Ovary (tissue), 9 donors: ENCODE data around the gene TRPM3. TPM values are rescaled to one million over a fixed set of nuclear protein-coding genes. Genes with fewer than 3 reads are reported as not detected.

ENCODE experiments used
- DNase-seq, 5 donors: peaks; one replicate each; pipeline ENCODE4 v3.0.0-alpha.2; 2019 to 2020
- H3K27ac ChIP-seq, 2 donors: fragments of 200-600 bp; one replicate each; pipeline versions ENCODE4 v1.5.1 to v1.8.0; 2019 to 2022
- H3K27me3 ChIP-seq: fragments of 200-600 bp; one replicate; pipeline ENCODE4 v1.8.0; 2022
- H3K36me3 ChIP-seq: fragments of 200-600 bp; sonication (generic); one replicate; pipeline ENCODE4 v1.5.1; 2019
- H3K4me1 ChIP-seq: one replicate; pipeline ENCODE4 v1.8.1; 2013; ENCODE audit warnings: mild to moderate bottlenecking, moderate library complexity; ENCODE audit not compliant: insufficient read depth
- H3K4me3 ChIP-seq: fragments of 200-600 bp; sonication (generic); one replicate; pipeline ENCODE4 v1.5.1; 2017
- H3K9me3 ChIP-seq, 2 donors: fragments of 200-600 bp in 1 of 2; sonication (generic) in 1 of 2; one replicate each; pipeline versions ENCODE4 v1.5.1 to v1.8.1; 2013 to 2019; ENCODE audit warnings: mild to moderate bottlenecking in 1 of 2, moderate library complexity in 1 of 2
- CTCF ChIP-seq, 3 donors: fragments of 450-650 bp in 2 of 3; fragments of 200-600 bp in 1 of 3; IDR thresholded peaks; one replicate each; pipeline versions ENCODE4 v1.5.1 to v1.8.0; 2016 to 2022; ENCODE audit warnings: antibody characterized with exemption in 3 of 3, mild to moderate bottlenecking in 1 of 3
- EP300 ChIP-seq: sonication (generic); formaldehyde crosslinking; IDR thresholded peaks from one replicate; pipeline ENCODE4 v1.6.1; 2017; ENCODE audit warnings: antibody characterized with exemption
- POLR2A ChIP-seq: fragments of 450-650 bp; IDR thresholded peaks from one replicate; pipeline ENCODE4 v1.6.1; 2017; ENCODE audit warnings: antibody characterized with exemption, mild to moderate bottlenecking, moderate library complexity
- WGBS, 3 donors: extraction: QIAGEN DNeasy Blood & Tissue Kit in 1 of 3; methylation state at CpG; one replicate each; pipeline versions ENCODE4 v1.1.5 to v1.1.7; 2013 to 2017; 5-methylcytosine and 5-hydroxymethylcytosine counted together
- intact Hi-C, 4 donors: fragments of 100-400 bp; cut with DNase I; formaldehyde crosslinking; loops; one replicate each; pipeline versions ENCODE4 v1.11.0 to v1.15.1; 2022 to 2023
- polyA plus RNA-seq, 2 donors: library from polyadenylated mRNA; stranded (reverse); fragments of 200-250 nt in 1 of 2; fragments of 350-450 nt in 1 of 2; fragmentation: Illumina TruSeq in 1 of 2; extraction: RNeasy Lipid Tissue Mini Kit (QIAGEN cat#74804) in 1 of 2; gene quantifications; one replicate each; pipeline ENCODE4 v1.2.3, GENCODE V29; 2013 to 2014
- total RNA-seq, 7 donors: library from RNA; depleted of rRNA in 2 of 7; stranded (reverse); fragments of >200 nt in 2 of 7; fragmentation: NEBNext Ultra II Directional in 3 of 7; extraction: Animal tissue kit (Norgen Biotek cat#: 25700) in 3 of 7; gene quantifications; one replicate each; pipeline versions ENCODE4 v1.1.0 to v1.2.4, GENCODE V29; 2016 to 2023
- donor health status: DM: no; HTN: no; CAD: no; lungs with moderate emphysema.
- donor health status: DM: no; HTN: no; CAD: no.
- donor health status: Bipolar disorder and iron deficiency.
- donor health status: DM: yes; HTN: yes; CAD: no.
- donor health status: DM: no; HTN: no; CAD: no.
- donor health status: DM: yes; HTN: yes; CAD: no.

The TRPM3 gene
- total and polyA plus RNA-seq, 9 donors = 0.80 to 18.5 (median 4.6) TPM

- intact Hi-C loops = loop anchor here in 1 of 4 donors (5.0 kb wide), 1 partner anchor 172 kb away; no protein-coding TSS in a partner anchor
- H3K9me3 ChIP-seq = no peaks in the 10 kb centered on the region
- no peak overlapping the region for H3K4me3 ChIP-seq
- H3K4me1 ChIP-seq = peaks cover 6% of the 10 kb centered on the region
- WGBS, 3 donors = 21 to 41% (median 22%) methylated on average over 7 of the region's 7 CpGs
- H3K27me3 ChIP-seq = no peaks in the 10 kb centered on the region
- TF ChIP-seq CTCF (IDR thresholded peaks at IDR 0.05) = no peak
- no peak for TF ChIP-seq EP300
- no peak for TF ChIP-seq POLR2A
- no peak overlapping the region for H3K27ac ChIP-seq
- H3K36me3 ChIP-seq = no peaks in the 10 kb centered on the region
- peak in 1 of 5 donors; percentile 68 for DNase-seq
Observed at GRCh38 chr9:70589571-70590314, 531.7 kb downstream of the TRPM3 start.

- Histone ChIP-seq H3K36me3 (no peaks in the 10 kb centered on the region), H3K27ac (no peak overlapping the region), H3K4me1 (peaks cover 6% of the 10 kb centered on the region), H3K4me3 (no peak overlapping the region), H3K27me3 (no peaks in the 10 kb centered on the region), H3K9me3 (no peaks in the 10 kb centered on the region)
- no peak for DNase-seq
- no peak for TF ChIP-seq CTCF (IDR thresholded peaks at IDR 0.05)
- no peak for TF ChIP-seq POLR2A
- TF ChIP-seq EP300 = no peak
- intact Hi-C loops = loop anchor here in 1 of 4 donors (5.0 kb wide), 1 partner anchor 172 kb away; no protein-coding TSS in a partner anchor
- 80 to 87% (median 87%) methylated on average over 4 of the region's 4 CpGs for WGBS, 3 donors
Observed at GRCh38 chr9:70588999-70589398, 532.4 kb downstream of the TRPM3 start.

GRCh38 chr9:70588381-70588780, 533.0 kb downstream of the TRPM3 start:
- intact Hi-C loops = loop anchor here in 1 of 4 donors (5.0 kb wide), 1 partner anchor 171 kb away; no protein-coding TSS in a partner anchor
- DNase-seq = no peak
- 86 to 92% (median 91%) methylated on average over 11 of the region's 11 CpGs for WGBS, 3 donors

GRCh38 chr9:70587201-70587600, 534.2 kb downstream of the TRPM3 start:
- intact Hi-C loops = loop anchor here in 1 of 4 donors (5.0 kb wide), 1 partner anchor 170 kb away; no protein-coding TSS in a partner anchor
- Histone ChIP-seq H3K9me3 (no peaks in the 10 kb centered on the region), H3K27me3 (no peaks in the 10 kb centered on the region), H3K27ac (no peak overlapping the region), H3K36me3 (no peaks in the 10 kb centered on the region), H3K4me3 (no peak overlapping the region), H3K4me1 (peaks cover 6% of the 10 kb centered on the region)
- TF ChIP-seq EP300 (no peak), POLR2A (no peak), CTCF (IDR thresholded peaks at IDR 0.05) (no peak)
- 24 to 47% (median 34%) methylated on average over 3 of the region's 3 CpGs for WGBS, 3 donors
- DNase-seq = peak in 2 of 5 donors; percentile 28 to 38

More at GRCh38 chr9:70588381-70588780, 533.0 kb downstream of the TRPM3 start:
- TF ChIP-seq CTCF (IDR thresholded peaks at IDR 0.05) = no peak
- TF ChIP-seq EP300 = no peak
- no peak for TF ChIP-seq POLR2A
- H3K4me1 ChIP-seq = peaks cover 6% of the 10 kb centered on the region
- no peaks in the 10 kb centered on the region for H3K9me3 ChIP-seq
- H3K27me3 ChIP-seq = no peaks in the 10 kb centered on the region
- H3K4me3 ChIP-seq = no peak overlapping the region
- H3K36me3 ChIP-seq = no peaks in the 10 kb centered on the region
- no peak overlapping the region for H3K27ac ChIP-seq
